Suprapubic skin (tissue), 4 donors: ENCODE data around the gene ITPKC. TPM values are rescaled to one million over a fixed set of nuclear protein-coding genes. Genes with fewer than 3 reads are reported as not detected.
A peak's percentile ranks its signal among the peaks of the same experiment; 100 is the strongest.

Experiments
- DNase-seq, 2 donors: peaks; one replicate each; pipeline ENCODE4 v3.0.0-alpha.2; 2019; ENCODE audit warnings: low spot score in 2 of 2
- H3K27ac ChIP-seq: fragments of 200-600 bp; sonication (generic); one replicate; pipeline ENCODE4 v1.5.1; 2019
- H3K27me3 ChIP-seq: fragments of 200-600 bp; sonication (generic); one replicate; pipeline ENCODE4 v1.5.1; 2019
- H3K36me3 ChIP-seq: fragments of 200-600 bp; sonication (generic); one replicate; pipeline ENCODE4 v1.5.1; 2019
- H3K4me1 ChIP-seq: fragments of 200-600 bp; sonication (generic); one replicate; pipeline ENCODE4 v1.5.1; 2019
- H3K4me3 ChIP-seq: fragments of 200-600 bp; sonication (generic); one replicate; pipeline ENCODE4 v1.5.1; 2019; ENCODE audit warnings: mild to moderate bottlenecking
- H3K9me3 ChIP-seq: fragments of 200-600 bp; sonication (generic); one replicate; pipeline ENCODE4 v1.5.1; 2019
- EP300 ChIP-seq: sonication (generic); formaldehyde crosslinking; IDR thresholded peaks from one replicate; pipeline ENCODE4 v1.6.1; 2017; ENCODE audit warnings: antibody characterized with exemption
- POLR2A ChIP-seq, 2 donors: fragments of 450-650 bp; IDR thresholded peaks; one replicate each; pipeline ENCODE4 v1.6.1; 2017; ENCODE audit warnings: antibody characterized with exemption in 2 of 2, mild to moderate bottlenecking in 2 of 2, moderate library complexity in 2 of 2
- POLR2AphosphoS5 ChIP-seq, 3 donors: sonication (generic); formaldehyde crosslinking; IDR thresholded peaks; one replicate each; pipeline ENCODE4 v1.6.1; 2017; ENCODE audit warnings: antibody characterized with exemption in 3 of 3
- WGBS: methylation state at CpG from one replicate; pipeline ENCODE4 v1.1.5; 2018; 5-methylcytosine and 5-hydroxymethylcytosine counted together
- total RNA-seq, 4 donors: library from RNA; depleted of rRNA; stranded (reverse); fragments of >200 nt; gene quantifications; one replicate each; pipeline ENCODE4 v1.1.0, GENCODE V29; 2016
- TF ChIP-seq, protein P1 (sequence below), 2 donors: fragments of 200-600 bp in 1 of 2; fragments of 450-650 bp in 1 of 2; sonication (generic) in 1 of 2; IDR thresholded peaks; one replicate each; pipeline ENCODE4 v1.5.1; 2016 to 2019; ENCODE audit warnings: antibody characterized with exemption in 2 of 2, mild to moderate bottlenecking in 1 of 2, moderate library complexity in 1 of 2

ITPKC gene
- total RNA-seq, 4 donors from 2014 or later = 52.9 to 93.8 (median 70.9) TPM

GRCh38 chr19:40739871-40740703 lies 23.2 kb downstream of the ITPKC start:
- 46% methylated on average over 7 of the region's 16 CpGs for WGBS
- no peak for DNase-seq
- H3K27me3 ChIP-seq = no peaks in the 10 kb centered on the region
- H3K27ac ChIP-seq = peak overlapping the region; percentile 92
- peaks cover 37% of the 10 kb centered on the region for H3K4me1 ChIP-seq
- H3K9me3 ChIP-seq = no peaks in the 10 kb centered on the region
- no peak for TF ChIP-seq POLR2AphosphoS5 (IDR thresholded peaks at IDR 0.05)
- TF ChIP-seq, protein P1, sequence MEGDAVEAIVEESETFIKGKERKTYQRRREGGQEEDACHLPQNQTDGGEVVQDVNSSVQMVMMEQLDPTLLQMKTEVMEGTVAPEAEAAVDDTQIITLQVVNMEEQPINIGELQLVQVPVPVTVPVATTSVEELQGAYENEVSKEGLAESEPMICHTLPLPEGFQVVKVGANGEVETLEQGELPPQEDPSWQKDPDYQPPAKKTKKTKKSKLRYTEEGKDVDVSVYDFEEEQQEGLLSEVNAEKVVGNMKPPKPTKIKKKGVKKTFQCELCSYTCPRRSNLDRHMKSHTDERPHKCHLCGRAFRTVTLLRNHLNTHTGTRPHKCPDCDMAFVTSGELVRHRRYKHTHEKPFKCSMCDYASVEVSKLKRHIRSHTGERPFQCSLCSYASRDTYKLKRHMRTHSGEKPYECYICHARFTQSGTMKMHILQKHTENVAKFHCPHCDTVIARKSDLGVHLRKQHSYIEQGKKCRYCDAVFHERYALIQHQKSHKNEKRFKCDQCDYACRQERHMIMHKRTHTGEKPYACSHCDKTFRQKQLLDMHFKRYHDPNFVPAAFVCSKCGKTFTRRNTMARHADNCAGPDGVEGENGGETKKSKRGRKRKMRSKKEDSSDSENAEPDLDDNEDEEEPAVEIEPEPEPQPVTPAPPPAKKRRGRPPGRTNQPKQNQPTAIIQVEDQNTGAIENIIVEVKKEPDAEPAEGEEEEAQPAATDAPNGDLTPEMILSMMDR (IDR thresholded peaks at IDR 0.05) = no peak
- no peak for TF ChIP-seq POLR2A (IDR thresholded peaks at IDR 0.05)
- TF ChIP-seq EP300 = no peak
- peak overlapping the region; percentile 27 for H3K4me3 ChIP-seq
- H3K36me3 ChIP-seq = peaks cover 51% of the 10 kb centered on the region

- H3K36me3 ChIP-seq = peaks cover 45% of the 10 kb centered on the region
- 42% methylated on average over 6 of the region's 6 CpGs for WGBS
- H3K27me3 ChIP-seq = no peaks in the 10 kb centered on the region
- no peaks in the 10 kb centered on the region for H3K9me3 ChIP-seq
- peaks cover 38% of the 10 kb centered on the region for H3K4me1 ChIP-seq
- TF ChIP-seq, protein P1 (IDR thresholded peaks at IDR 0.05) = no peak
- TF ChIP-seq POLR2AphosphoS5 (IDR thresholded peaks at IDR 0.05) = peak in 2 of 3 donors; percentile 44 to 67
- DNase-seq = peak in 1 of 2 donors; percentile 93
- H3K4me3 ChIP-seq = peak overlapping the region; percentile 27
- peak overlapping the region; percentile 92 for H3K27ac ChIP-seq
Measured at GRCh38 chr19:40740747-40741146, 23.8 kb downstream of the ITPKC start.

DNA sequence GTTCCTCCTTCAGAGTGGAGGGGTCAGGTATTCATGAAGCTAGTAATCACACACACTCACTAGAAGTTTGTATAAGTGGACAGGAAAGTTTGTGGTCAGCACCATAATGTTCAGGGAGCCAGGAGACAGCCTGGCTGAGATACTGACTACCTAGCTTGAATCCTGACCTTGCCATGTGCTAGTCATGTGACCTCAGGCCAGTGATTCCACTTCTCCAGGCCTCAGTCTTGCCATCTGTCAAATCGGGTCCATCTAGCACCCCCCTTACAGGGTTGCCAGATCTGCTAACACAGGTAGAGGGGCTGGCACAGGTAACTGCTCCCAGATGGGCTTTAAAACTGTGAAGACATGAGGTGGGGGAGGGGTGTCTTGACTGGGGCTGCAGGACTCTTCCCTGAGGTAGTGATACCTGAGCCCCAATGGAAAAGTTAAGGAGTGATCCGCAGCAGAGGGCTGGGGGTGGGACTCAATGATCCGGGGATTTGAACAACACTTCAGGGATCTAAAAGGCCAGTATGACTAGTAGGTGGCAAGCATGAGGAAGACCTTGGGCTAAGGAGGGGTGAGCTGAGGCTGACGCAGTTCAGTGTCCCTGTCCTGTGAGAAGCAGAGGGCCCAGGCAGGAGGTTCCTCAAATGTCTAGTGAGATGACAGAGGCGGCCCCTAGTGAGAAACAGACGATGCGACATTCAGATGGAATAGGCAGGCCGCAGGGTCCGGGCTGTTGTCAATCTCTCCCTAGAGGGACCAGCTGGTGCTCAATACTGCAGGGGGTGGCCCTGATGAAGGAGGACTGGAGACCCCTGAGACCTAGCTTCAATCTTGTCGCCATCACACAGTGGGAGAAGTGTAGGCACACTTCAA lies 24.8 kb downstream of the ITPKC start:
- Histone ChIP-seq H3K4me1 (peaks cover 33% of the 10 kb centered on the region), H3K4me3 (no peak overlapping the region), H3K27ac (peak overlapping the region; percentile 92), H3K27me3 (no peaks in the 10 kb centered on the region), H3K9me3 (no peaks in the 10 kb centered on the region), H3K36me3 (peaks cover 37% of the 10 kb centered on the region)
- no peak for TF ChIP-seq EP300
- 90% methylated on average over 10 of the region's 10 CpGs for WGBS
- no peak for DNase-seq

GRCh38 chr19:40742477-40742876 lies 25.6 kb downstream of the ITPKC start:
- Histone ChIP-seq H3K4me3 (no peak overlapping the region), H3K4me1 (peaks cover 33% of the 10 kb centered on the region), H3K36me3 (peaks cover 30% of the 10 kb centered on the region), H3K9me3 (no peaks in the 10 kb centered on the region), H3K27me3 (no peaks in the 10 kb centered on the region), H3K27ac (no peak overlapping the region)
- DNase-seq = no peak
- WGBS = 95% methylated on average over 10 of the region's 17 CpGs
- no peak for TF ChIP-seq POLR2A (IDR thresholded peaks at IDR 0.05)
- TF ChIP-seq, protein P1 (IDR thresholded peaks at IDR 0.05) = no peak
- no peak for TF ChIP-seq POLR2AphosphoS5 (IDR thresholded peaks at IDR 0.05)
- TF ChIP-seq EP300 = no peak

DNA sequence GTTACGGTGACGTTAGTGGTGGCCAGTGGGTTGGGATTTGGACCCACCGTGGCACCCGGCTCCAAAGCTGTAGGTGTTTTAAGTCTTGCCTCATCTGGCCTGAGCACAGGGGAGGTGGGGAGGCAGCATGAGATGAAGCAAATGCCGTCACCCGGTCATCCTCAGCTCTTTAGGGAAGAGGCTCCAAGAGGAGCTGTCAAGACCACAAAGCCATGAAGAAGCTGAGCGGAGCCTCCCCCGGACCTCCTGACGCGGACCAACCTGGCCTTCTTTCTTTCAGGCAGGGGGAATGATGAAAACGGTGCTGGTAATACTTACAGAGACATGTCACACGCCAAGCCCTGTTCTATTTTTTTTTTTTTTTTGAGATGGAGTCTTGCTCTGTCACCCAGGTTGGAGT lies 26.0 kb downstream of the ITPKC start:
- Histone ChIP-seq H3K36me3 (peaks cover 26% of the 10 kb centered on the region), H3K9me3 (no peaks in the 10 kb centered on the region), H3K27me3 (no peaks in the 10 kb centered on the region), H3K4me3 (no peak overlapping the region), H3K27ac (no peak overlapping the region), H3K4me1 (peaks cover 33% of the 10 kb centered on the region)
- 88% methylated on average over 8 of the region's 12 CpGs for WGBS
- TF ChIP-seq EP300 (no peak), POLR2A (IDR thresholded peaks at IDR 0.05) (no peak), POLR2AphosphoS5 (IDR thresholded peaks at IDR 0.05) (no peak)
- TF ChIP-seq, protein P1 (IDR thresholded peaks at IDR 0.05) = no peak
- no peak for DNase-seq
